Activated T-helper 1 cell treated with Interleukin-2 at 50 U/mL for 16 hours (primary cell): ENCODE data around the gene SCFD1.
"Not testable (repeated sequence)": the region's sequence is repeated elsewhere in the genome, so short reads cannot be mapped to it uniquely, and the experiment has no call there.

ENCODE experiments used
- DNase-seq: peaks from one replicate; pipeline ENCODE4 v3.0.0-alpha.2; 2020; ENCODE audit warnings: low read depth

The SCFD1 gene

DNA sequence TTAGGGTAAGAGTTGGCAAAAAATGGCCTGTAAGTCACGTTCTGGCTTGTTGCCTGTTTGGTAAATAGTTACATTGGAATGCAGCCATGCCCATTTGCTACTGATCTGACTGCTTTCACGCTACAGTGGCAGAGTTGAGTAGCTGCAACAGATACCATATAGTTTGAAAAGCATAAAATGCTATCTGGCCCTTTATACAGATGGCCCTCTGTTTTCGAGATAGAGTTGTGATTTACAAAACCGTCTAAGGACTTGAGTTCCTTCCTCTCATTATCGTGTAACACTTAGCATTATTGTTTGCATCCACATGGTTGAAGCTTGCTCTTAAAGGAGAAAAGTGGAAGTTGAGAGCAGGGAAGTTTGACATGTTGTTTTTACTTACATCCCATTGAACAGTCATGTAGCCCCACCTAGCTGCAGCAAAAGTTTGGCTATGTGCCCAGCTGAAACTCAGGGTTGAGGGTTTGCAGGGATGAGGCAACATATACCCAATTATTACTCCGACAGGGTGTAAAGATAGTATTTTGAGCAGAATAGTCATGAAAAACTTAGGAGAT, 11.3 kb upstream of the SCFD1 start:
- DNase-seq = no peak

DNA sequence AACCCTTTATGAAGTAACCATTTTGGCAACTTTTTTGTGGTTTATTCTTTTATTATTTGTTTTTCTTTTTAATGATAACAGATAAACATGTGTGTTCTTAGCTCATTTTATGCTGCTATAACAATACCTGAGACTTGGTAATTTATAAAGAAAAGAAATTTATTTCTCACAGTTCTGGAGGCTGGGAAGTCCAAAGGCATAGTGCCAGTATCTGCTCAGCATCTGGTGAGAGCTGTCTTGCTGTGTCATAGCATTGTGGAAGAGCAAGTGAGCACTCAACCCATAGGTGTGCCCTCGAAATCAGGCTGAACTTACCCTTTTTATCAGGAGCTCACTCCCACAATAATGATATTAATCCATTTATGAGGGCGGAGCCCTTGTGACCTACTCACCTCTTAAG, 8.0 kb upstream of the SCFD1 start:
- no peak for DNase-seq

DNA sequence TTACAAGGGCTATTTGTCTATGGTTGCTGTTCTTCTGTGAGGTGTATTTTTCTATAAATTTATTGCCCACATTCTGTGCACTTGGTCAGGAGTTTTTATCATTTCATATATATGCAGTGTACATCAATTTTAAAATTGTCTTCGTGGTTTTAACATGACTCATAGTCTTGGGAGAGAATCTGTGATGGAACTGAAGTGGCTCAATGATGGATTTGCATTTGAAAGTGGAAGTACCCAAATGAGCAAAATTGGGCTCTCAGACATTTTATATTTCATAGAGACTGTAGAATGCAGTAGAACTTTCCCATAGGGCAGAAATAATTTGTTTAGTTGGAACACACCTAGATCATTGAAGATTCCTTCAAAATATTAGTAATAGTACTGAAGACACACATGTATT, 1.9 kb upstream of the SCFD1 start:
- DNase-seq = no peak

DNA sequence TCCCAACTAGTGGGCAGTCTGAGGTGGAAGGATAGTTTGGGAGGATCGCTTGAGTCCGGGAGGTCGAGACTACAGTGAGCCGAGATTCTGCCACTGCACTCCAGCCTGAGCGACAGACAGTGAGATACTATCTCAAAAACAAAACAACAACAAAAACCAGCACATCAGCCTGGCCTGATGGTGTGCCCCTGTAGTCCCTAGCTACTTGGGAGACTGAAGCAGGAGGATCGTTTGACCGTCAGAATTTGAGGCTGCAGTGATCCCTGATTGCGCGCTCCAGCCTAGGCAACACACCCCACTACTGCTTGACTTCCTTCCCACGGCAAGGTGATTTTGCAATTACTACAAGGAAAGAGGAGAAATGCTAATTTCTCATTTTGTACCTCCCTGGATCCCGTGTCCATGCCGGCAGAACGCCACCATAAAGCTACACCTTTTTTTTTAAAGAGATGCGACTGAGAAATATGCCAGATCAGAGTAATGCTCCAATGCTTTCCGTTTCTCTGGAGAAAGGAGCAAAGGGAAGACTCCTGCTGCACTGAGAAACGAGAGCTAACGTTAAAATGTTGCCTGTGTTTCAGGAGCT, 672 bp upstream of the SCFD1 start:
- no peak for DNase-seq

DNA sequence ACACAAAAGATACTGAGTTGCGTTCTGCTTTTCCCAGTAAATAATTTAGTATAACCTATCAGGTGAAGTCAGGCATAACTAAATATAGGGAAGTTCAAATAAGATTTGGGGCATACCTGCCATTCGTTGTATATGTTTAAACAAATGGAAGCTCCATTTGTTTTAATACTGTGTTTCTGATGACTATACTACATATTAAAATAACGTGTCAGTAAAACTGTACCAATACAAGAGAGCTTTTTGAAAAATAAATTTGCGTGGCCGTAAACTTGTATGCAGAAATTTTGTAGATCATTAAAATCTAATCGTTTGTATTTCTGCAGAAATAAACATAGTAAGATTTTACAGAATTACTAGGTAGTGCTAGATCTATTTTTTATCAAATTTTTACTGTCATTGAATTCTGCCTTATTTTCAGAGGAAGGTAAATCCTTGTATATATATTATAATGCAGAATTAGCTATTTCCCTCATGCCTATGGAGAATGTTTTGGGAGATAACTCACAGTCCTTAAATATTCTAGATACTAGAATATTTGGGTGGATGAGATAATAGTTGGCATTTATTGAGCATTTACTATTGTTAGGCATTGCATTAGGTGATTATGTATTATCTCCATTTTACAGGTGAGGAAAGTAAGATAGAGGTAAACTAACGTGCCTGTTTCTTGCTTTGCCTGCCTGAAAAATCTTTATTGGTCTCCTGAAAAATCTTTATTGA, 1.5 kb downstream of the SCFD1 start:
- DNase-seq = no peak

DNA sequence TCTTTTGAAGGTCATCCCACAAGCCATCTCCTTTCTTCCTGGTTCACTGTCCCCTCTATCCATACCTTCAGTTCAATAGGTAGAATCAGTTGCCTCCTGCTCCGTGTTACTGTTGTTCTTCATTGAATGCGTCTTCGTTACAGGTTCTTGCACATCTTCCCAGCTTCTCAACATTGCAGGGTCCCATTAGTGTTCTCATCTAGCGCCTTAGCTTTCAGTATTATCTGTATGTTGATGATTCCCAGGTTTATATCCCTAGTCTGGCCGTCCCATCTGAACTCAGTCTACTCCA, 2.0 kb downstream of the SCFD1 start:
- no peak for DNase-seq

DNA sequence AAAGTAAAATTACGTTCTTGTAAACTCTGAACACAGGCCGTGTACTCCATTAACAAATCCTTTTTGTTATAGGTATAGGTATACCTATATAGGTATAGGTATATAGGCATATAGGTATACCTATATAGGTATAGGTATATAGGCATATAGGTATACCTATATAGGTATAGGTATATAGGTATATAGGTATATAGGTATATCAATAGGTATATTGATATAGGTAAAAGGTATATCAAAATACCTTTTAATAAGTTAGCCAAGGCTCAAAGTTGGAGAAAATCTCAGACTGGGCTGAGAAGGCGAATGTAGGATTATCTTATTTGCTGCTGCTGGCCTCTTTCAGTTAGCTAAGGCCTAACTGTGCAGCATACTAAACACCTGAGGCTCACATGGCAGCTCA, 3.4 kb downstream of the SCFD1 start:
- DNase-seq = no peak

DNA sequence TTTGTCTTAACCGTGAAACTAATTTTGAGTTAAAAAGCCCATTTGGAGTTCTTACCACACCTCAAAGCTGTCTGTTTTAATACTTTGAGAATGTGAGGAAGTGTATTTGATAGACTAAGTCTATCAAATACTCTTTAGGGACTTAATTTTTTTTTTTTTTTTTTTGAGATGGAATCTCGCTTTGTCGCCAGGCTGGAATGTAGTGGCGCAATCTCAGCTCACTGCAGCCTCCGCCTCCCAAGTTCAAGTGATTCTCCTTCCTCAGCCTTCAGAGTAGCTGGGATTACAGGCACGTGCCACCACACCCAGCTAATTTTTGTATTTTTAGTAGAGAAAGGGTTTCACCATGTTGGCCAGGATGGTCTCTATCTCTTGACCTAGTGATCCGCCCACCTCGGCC, 7.3 kb downstream of the SCFD1 start:
- DNase-seq = not testable (repeated sequence)

DNA sequence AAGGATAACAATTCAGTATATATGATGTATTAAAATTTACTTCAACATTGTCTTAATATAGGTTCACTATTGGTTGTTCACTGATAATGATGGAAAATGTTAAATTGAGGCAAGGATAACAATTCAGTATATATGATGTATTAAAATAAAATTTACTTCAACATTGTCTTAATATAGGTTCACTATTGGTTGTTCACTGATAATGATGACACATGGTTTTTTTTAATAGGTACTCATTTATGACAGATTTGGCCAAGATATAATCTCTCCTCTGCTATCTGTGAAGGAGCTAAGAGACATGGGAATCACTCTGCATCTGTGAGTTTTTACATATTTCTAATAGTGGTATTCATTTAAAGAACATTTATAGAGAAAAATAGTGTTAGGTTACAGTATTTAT, 8.1 kb downstream of the SCFD1 start:
- DNase-seq = no peak

DNA sequence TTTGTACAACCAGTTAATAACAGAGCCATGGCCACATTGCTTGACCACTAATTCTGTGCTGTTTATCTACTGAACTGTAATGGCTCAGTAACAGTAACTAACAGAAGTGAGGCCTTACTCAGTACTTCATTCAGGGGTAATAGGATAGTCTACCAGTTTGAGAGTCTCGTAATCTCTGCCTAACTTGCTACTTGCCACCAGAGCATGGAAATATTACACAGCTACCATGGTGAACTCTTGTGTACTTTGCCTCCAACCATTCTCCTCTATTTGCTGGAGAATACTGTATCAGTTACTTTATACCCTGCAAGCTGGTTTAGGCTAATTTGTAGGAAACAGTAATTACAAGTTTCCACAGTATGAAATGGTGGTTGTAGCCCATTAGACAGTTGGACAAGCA, 10.6 kb downstream of the SCFD1 start:
- no peak for DNase-seq

DNA sequence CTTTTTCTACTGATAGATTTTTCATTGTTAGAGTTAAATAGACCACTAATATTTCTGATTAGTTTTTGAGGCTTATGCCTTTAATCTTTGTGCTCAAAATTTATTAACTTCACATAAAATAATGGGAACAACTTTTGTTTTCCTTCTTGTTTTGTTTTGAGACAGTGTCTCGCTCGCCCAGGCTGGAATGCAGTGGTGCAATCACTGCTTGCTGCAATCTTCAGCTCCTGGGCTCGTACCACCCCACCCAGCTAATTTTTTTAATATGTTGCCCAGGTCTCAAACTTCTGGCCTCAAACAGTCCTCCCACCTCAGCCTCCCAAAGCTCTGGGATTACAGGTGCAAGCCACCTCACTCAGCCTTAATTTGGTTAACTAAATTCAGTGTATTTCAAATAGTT, 16.8 kb downstream of the SCFD1 start:
- no peak for DNase-seq

DNA sequence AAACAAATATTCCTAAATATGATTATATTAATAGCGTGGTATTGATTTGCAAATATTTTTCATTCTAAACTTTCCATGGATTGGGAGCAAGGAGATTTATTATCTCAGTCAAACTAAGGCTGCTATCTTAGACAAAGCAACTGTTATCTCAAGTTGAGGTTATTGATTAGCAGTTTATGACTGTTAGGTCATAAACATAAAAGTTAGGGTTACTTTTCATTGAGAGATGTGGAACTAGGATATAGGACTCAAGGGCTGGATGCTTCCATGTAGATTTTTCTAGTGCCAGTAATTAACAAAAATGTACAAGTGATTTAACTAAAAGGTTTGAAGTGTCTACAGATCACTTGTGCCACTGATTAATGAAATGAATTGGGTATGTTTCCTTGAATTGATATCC, 19.1 kb downstream of the SCFD1 start:
- no peak for DNase-seq

DNA sequence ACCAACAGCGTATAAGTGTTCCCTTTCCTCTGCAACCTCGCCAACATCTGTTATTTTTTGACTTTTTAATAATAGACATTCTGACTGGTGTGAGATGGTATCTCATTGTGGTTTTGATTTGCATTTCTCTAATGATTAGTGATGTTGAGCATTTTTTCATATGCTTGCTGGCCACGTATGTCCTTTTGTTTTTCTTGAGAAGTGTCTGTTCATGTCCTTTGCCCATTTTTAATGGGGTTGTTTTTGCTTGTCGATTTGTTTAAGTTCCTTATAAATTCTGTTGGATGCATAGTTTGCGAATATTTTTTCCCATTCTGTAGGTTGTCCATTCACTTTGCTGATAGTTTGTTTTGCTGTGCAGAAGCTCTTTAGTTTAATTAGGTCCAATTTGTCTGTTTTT, 22.3 kb downstream of the SCFD1 start:
- not testable (repeated sequence) for DNase-seq

DNA sequence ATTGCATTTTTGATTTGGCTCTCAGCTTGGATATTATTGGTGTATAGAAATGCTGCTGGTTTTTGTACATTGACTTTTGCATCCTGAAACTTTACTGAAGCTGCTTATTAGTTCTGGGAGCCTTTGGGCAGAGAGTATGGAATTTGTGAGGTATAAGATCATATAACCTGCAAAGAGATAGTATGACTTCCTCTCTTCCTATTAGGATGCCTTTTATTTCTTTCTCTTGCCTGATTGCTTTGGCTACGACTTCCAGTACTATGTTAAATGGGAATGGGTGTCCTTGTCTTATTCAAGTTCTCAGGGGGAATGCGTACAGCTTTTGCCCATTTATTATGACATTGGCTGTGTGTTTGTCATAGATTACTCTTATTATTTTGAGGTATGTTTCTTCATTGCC, 23.5 kb downstream of the SCFD1 start:
- DNase-seq = no peak

DNA sequence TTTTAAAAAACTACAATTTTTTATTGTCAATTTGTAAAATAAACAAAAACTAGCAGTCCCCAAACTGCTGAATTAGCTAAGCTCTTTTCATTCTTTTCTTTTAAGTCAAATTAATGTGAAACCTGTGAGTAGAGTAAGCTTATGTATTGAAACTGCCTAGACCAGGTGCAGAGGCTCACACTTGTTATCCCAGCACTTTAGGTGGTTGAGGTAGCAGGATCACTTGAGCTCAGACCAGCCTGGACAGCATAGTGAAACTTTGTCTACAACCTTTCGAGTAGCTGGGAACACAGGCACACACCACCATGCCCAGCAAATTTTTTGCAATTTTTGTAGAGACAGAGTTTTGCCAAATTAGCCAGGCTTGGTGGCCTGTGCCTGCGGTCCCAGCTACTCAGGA, 26.4 kb downstream of the SCFD1 start:
- DNase-seq = no peak

DNA sequence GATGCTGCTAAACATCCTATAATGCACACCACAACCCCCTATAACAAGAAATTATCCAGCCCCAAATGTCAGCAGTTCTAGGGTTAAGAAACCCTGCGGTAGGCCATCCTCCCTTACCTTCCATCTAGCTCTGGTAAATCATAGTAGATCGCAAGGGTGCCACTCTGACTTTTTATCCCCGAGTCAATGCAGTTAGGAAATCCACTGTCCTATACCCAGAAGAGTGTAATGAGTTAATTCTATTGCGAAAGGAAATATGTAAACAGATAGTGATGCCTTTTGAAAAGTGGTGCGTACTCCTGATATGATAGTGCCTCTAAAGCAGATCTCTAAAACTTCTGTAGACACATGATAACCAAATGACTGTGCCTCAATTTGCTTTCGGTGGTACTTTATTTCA, 29.8 kb downstream of the SCFD1 start:
- DNase-seq = no peak

DNA sequence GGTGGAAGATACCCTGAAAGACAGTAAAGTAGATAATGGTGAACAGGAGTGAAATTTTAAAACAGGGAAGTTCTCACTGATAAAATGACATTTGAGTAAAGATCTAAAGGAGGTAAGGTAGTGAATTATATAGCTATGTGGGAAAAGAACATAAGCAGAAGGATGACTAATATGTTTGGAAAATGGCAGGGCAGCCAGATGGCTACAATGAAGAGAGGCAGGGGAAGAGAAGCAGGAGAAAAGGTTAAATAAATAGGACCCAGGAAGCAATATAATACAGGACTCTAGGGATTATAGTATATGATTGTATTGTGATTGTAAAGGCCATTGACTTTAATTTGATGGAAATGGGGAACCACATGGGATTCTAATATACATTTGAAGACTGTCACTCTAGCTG, 33.0 kb downstream of the SCFD1 start:
- no peak for DNase-seq

DNA sequence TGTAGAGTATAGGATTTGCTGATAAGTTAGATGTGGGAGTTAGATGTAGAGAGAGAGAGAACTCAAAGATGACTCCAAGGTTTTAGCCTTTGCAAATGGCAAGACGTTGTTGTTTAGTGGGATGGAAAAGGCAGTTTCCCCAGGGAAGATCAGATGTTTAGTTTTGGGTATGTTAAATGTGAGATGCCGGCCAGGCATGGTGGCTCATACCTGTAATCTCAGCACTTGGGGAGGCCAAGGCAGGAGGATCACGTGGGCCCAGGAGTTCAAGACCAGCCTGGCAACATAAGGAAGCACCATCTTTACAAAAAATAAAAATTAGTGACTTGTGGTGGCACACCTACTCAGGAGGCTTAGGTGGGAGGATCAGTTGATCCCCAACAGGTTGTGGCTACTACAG, 33.5 kb downstream of the SCFD1 start:
- DNase-seq = no peak

DNA sequence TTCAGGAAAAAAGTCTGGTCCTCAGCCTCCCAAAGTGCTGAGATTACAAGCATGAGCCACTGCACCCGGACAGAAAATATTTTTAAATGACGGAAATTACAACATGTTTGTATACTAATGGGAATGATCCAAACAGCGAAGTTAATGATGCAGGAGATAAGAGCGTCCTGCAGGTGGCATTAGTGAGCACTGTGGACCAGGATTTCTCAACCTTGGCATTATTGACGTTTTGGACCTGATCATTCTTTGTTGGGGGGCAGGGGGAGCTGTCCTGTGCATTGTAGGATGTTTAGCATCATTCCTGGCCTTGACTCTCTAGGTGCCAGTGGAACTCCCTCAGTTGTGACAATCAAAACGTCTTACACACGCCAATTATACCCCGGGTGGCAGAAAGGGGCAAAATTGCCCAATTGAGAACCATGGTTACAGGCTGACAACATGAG, 34.1 kb downstream of the SCFD1 start:
- DNase-seq = no peak

DNA sequence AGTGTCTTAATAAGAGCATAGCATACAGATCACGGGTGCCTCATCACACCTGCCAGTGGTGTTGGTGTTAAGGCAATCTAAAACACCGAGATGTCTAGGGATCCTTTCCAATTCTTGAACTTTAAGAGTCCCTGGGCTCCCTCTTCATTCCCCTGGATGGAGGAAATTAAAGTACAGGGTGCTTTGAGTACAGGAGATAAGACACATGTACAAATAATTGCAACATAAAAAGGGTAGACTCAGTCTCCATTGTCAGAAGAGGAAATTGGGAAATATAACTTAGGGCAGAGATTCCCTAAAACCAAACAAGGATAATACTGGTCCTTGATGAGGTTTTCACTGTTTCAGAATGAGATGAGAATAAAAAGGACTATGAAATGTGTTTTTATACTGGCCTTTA, 34.9 kb downstream of the SCFD1 start:
- DNase-seq = no peak

DNA sequence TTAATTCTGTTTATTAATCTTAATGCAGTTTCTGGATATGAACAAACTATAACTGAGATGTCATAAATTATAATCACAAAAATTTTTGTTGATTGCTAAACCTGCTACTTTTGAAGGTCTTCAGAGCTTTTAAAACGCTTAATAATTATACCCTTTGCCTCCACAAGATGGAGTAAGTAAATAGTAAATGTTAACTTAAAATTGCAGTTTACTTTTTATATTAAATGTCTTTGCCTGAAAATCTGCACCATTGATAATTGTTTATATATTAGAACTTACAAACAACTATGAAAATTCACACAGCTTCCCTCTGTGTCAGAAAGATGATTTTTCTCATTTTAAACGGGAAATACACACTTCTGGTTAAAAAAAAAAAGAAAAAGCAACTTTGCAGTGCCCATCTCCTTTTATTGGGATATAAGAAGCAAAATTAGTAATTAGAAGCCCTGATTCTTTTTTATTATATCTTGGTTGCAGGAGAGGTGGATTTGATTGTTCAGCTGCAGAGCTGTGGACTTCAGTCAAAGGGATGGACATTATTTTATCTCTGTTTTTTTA, 35.6 kb downstream of the SCFD1 start:
- no peak for DNase-seq

DNA sequence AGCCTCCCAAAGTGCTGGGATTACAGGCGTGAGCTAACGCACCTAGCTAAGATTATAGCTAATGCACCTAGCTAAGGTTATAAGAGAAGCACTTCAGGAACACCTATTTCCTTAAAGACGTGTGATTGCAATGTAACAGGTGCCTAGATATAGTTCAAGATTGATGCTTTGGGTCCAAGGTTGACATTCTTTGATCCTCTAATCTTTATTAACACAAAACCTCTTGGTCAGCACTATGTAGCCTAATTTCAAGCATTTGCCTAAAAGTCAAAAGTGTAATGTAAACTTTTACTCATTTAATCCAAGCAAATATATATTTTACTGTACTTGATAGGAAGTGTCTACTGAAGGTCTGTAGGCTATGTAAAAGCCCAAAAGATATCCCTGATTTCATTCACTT, 36.5 kb downstream of the SCFD1 start:
- DNase-seq = no peak

DNA sequence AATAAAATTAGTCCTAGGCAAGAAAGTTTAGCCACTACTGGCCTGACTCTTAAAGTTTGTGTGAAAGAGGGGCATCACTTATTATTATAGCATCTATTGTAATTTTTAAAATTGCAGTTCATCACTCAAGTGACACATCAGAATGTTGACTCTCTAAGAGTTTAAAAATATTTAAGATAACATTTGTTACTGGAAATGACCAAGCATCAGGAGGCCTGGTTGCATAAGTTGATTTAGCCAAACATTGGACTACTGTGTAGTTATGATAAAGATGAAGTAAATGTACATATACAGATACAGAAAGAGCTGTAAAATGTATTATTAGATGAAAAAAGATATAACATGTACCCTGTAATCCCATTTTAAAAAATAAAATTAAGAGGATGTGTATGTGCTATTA, 47.5 kb downstream of the SCFD1 start:
- DNase-seq = no peak

DNA sequence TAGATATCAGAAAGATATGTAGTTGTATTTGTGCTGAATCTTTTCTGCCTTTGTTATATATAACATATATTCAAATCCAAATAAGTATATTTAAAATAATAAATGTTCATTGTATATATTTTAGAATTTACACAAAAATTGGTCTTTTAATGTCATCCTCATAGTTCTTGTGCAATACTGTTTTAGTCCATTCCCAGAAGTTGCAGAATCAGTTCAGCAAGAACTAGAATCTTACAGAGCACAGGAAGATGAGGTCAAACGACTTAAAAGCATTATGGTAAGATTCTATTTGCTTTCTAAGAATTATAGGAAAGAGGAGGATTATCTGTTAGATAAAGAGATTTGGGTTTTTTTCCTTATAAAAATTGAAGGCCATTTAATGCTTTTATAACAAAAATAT, 51.0 kb downstream of the SCFD1 start:
- no peak for DNase-seq
